ENCODE results near the gene EZR.

- TF ChIP-seq EZH2 (IDR thresholded peaks at IDR 0.05; ENCODE audit: borderline replicate concordance, low read length) (no peak), CTCF (conservative IDR thresholded peaks at IDR 0.05 in 1 of 2, IDR thresholded peaks at IDR 0.05 in 1 of 2; ENCODE audit: extremely low read depth in 1 of 2, insufficient read depth in 1 of 2, low read depth in 1 of 2, low read length in 2 of 2) (peak; percentile 34 to 55)
These were observed 100.6 kb downstream of the EZR start for GRCh38 chr6:158718461-158719046.
